SK-N-SH (cell line): ENCODE measurements around the gene GNA14. TPM values are rescaled to one million over a fixed set of nuclear protein-coding genes. Genes with fewer than 3 reads are reported as not detected.

ENCODE experiments used
- CTCF ChIA-PET: fragments of 300-600, 350-600 bp; formaldehyde crosslinking; extraction: SDS; loops from one replicate; lab custom pipeline; 2021; lab: Yijun Ruan, JAX
- POLR2A ChIA-PET: fragments of 350-600 bp; sonication (Branson Sonifier 250); formaldehyde crosslinking; extraction: SDS; loops from one replicate; lab custom pipeline; 2020; ENCODE audit warnings: antibody characterized with exemption, inconsistent platforms; lab: Yijun Ruan, JAX
- DNase-seq: peaks from one replicate; pipeline ENCODE4 v3.0.0; 2012
- H2AFZ ChIP-seq: fragments of 200-600 bp; sonication (generic); 2 replicates; pipeline ENCODE4 v1.8.1; 2016; ENCODE audit warnings: antibody characterized with exemption, mild to moderate bottlenecking, low read depth
- H3F3A ChIP-seq: fragments of 200-600 bp; sonication (generic); replicated peaks from 2 replicates; pipeline ENCODE3; 2016; ENCODE audit warnings: antibody characterized with exemption, mild to moderate bottlenecking; ENCODE audit not compliant: insufficient read depth
- H3K27ac ChIP-seq, 2 experiments: fragments of 200-500 bp in 1 of 2; fragments of 200-600 bp in 1 of 2; sonication (Bioruptor generic) in 1 of 2; sonication (generic), shearing (Covaris generic) in 1 of 2; 2 replicates each; pipeline versions ENCODE4 v1.5.1 to v1.6.1; 2014 to 2016; ENCODE audit warnings: low read depth in 2 of 2, inconsistent platforms in 1 of 2, low read length in 1 of 2, mild to moderate bottlenecking in 1 of 2, mixed read lengths in 1 of 2
- H3K27me3 ChIP-seq: fragments of 200-600 bp; sonication (generic), shearing (Covaris generic); 2 replicates; pipeline ENCODE4 v1.6.1; 2016; ENCODE audit warnings: mixed run types; ENCODE audit not compliant: insufficient read depth
- H3K36me3 ChIP-seq, 2 experiments: fragments of 200-500 bp in 1 of 2; fragments of 200-600 bp in 1 of 2; sonication (Bioruptor generic) in 1 of 2; sonication (generic) in 1 of 2; replicated peaks in 1 of 2; 2 replicates each; pipeline versions ENCODE3 to v1.5.1; 2014 to 2016; ENCODE audit warnings: low read length in 1 of 2, mild to moderate bottlenecking in 1 of 2; ENCODE audit not compliant: insufficient read depth in 2 of 2, control insufficient read depth in 1 of 2
- H3K4me1 ChIP-seq, 2 experiments: fragments of 200-500 bp in 1 of 2; fragments of 200-600 bp in 1 of 2; sonication (Bioruptor generic) in 1 of 2; sonication (generic), shearing (Covaris generic) in 1 of 2; 2 replicates each; pipeline versions ENCODE4 v1.5.1 to v1.6.1; 2014 to 2016; ENCODE audit warnings: low read depth in 1 of 2, low read length in 1 of 2, mixed run types in 1 of 2; ENCODE audit not compliant: insufficient read depth in 2 of 2, control insufficient read depth in 1 of 2
- H3K4me2 ChIP-seq: fragments of 200-600 bp; sonication (generic), shearing (Covaris generic); 2 replicates; pipeline ENCODE4 v1.6.1; 2017; ENCODE audit warnings: mixed run types
- H3K4me3 ChIP-seq, 2 experiments: fragments of 200-500 bp in 1 of 2; fragments of 200-600 bp in 1 of 2; sonication (Bioruptor generic) in 1 of 2; sonication (generic), shearing (Covaris generic) in 1 of 2; 2 replicates each; pipeline versions ENCODE4 v1.5.1 to v1.8.1; 2014 to 2016; ENCODE audit warnings: low read depth in 2 of 2, inconsistent platforms in 1 of 2, low read length in 1 of 2, mild to moderate bottlenecking in 1 of 2, mixed read lengths in 1 of 2, moderate library complexity in 1 of 2
- H3K79me2 ChIP-seq: fragments of 200-600 bp; sonication (generic); 2 replicates; pipeline ENCODE4 v1.8.1; 2017; ENCODE audit warnings: mild to moderate bottlenecking; ENCODE audit not compliant: insufficient read depth
- H3K9ac ChIP-seq: fragments of 200-600 bp; sonication (generic); 2 replicates; pipeline ENCODE4 v1.6.1; 2017; ENCODE audit warnings: mixed run types
- H3K9me2 ChIP-seq: fragments of 200-600 bp; sonication (generic); 2 replicates; pipeline ENCODE4 v1.6.1; 2017; ENCODE audit warnings: mixed run types
- H3K9me3 ChIP-seq: fragments of 200-600 bp; sonication (generic); 2 replicates; pipeline ENCODE4 v1.6.1; 2017; ENCODE audit warnings: mixed run types, mild to moderate bottlenecking, moderate library complexity
- H4K20me1 ChIP-seq: fragments of 200-600 bp; sonication (generic); 2 replicates; pipeline ENCODE4 v1.6.1; 2017; ENCODE audit warnings: mild to moderate bottlenecking, mixed run types; ENCODE audit not compliant: insufficient read depth
- EZH2phosphoT487 ChIP-seq: fragments of 200-600 bp; sonication (generic); IDR thresholded peaks from 2 replicates; pipeline ENCODE4 v1.6.1; 2017; ENCODE audit warnings: low read depth, mixed run types, mild to moderate bottlenecking, antibody characterized with exemption, moderate library complexity, borderline replicate concordance
- FOXM1 ChIP-seq: IDR thresholded peaks from 2 replicates; pipeline ENCODE4 v1.4.0; 2012; ENCODE audit warnings: low read depth, mild to moderate bottlenecking
- GABPA ChIP-seq: IDR thresholded peaks from 2 replicates; pipeline ENCODE4 v1.4.0; 2012; ENCODE audit warnings: low read depth, mild to moderate bottlenecking
- IRF3 ChIP-seq: fragments of 150-350 bp; IDR thresholded peaks from 2 replicates; pipeline ENCODE4 v1.6.1; 2016; ENCODE audit warnings: mild to moderate bottlenecking, low read depth, low read length
- MAX ChIP-seq: IDR thresholded peaks from 2 replicates; pipeline ENCODE4 v1.4.0; 2012; ENCODE audit warnings: low read depth
- MEF2A ChIP-seq: IDR thresholded peaks from 2 replicates; pipeline ENCODE4 v1.4.0; 2012; ENCODE audit warnings: low read depth, borderline replicate concordance
- MXI1 ChIP-seq: IDR thresholded peaks from 2 replicates; pipeline ENCODE4 v1.6.1; 2012; ENCODE audit warnings: mild to moderate bottlenecking, low read depth, low read length, improper control_type of control experiment
- NFIC ChIP-seq: IDR thresholded peaks from 2 replicates; pipeline ENCODE4 v1.4.0; 2012; ENCODE audit warnings: borderline replicate concordance
- RCOR1 ChIP-seq: fragments of 150-350 bp; IDR thresholded peaks from 2 replicates; pipeline ENCODE4 v1.6.1; 2017; ENCODE audit warnings: antibody characterized with exemption, low read length
- REST ChIP-seq: IDR thresholded peaks from 2 replicates; pipeline ENCODE4 v1.6.1; 2012; ENCODE audit warnings: mild to moderate bottlenecking, low read depth, low read length, moderate library complexity
- RFX5 ChIP-seq: IDR thresholded peaks from 2 replicates; pipeline ENCODE4 v1.6.1; 2012; ENCODE audit warnings: mild to moderate bottlenecking, improper control_type of control experiment, low read length
- RXRA ChIP-seq: IDR thresholded peaks from 2 replicates; pipeline ENCODE4 v1.4.0; 2012; ENCODE audit warnings: low read depth, mild to moderate bottlenecking, borderline replicate concordance
- SIN3A ChIP-seq: IDR thresholded peaks from 2 replicates; pipeline ENCODE4 v1.6.1; 2012; ENCODE audit warnings: low read depth, mild to moderate bottlenecking, low read length, moderate library complexity, borderline replicate concordance
- SMC3 ChIP-seq: IDR thresholded peaks from 2 replicates; pipeline ENCODE4 v1.6.1; 2012; ENCODE audit warnings: low read depth, low read length, improper control_type of control experiment
- TCF12 ChIP-seq: IDR thresholded peaks from 2 replicates; pipeline ENCODE4 v1.4.0; 2012
- TEAD4 ChIP-seq: IDR thresholded peaks from 2 replicates; pipeline ENCODE4 v1.4.0; 2012; ENCODE audit warnings: mild to moderate bottlenecking, borderline replicate concordance; ENCODE audit not compliant: insufficient read depth
- USF1 ChIP-seq: IDR thresholded peaks from 2 replicates; pipeline ENCODE4 v1.4.0; 2012; ENCODE audit warnings: low read depth, borderline replicate concordance
- USF2 ChIP-seq: fragments of 150-350 bp; IDR thresholded peaks from 2 replicates; pipeline ENCODE4 v1.6.1; 2017; ENCODE audit warnings: antibody characterized with exemption, low read length, low read depth, borderline replicate concordance
- ZBTB33 ChIP-seq: IDR thresholded peaks from 2 replicates; pipeline ENCODE4 v1.4.0; 2012; ENCODE audit warnings: low read depth, borderline replicate concordance
- WGBS: methylation state at CpG from one replicate; pipeline ENCODE4 v1.1.6; 2017; ENCODE audit warnings: low lambda C conversion rate; 5-methylcytosine and 5-hydroxymethylcytosine counted together
- polyA plus RNA-seq, 3 experiments: library from polyadenylated mRNA; depleted of rRNA; stranded (reverse); fragments of >200 nt; gene quantifications; 2 replicates each; pipeline ENCODE4 v1.2.3, GENCODE V29; 2012

Gene GNA14
- polyA plus RNA-seq, 1 of the 3 experiments (the other 2 are of a cell fraction) = 0.15 TPM

GRCh38 chr9:77523891-77524290, 124.2 kb downstream of the GNA14 start:
- ChIA-PET POLR2A (no interaction called here), CTCF (no interaction called here)
- H3K9me2 ChIP-seq = no peaks in the 10 kb centered on the region
- H3K9me3 ChIP-seq = no peaks in the 10 kb centered on the region
- no peaks in the 10 kb centered on the region for H3K36me3 ChIP-seq
- no peaks in the 10 kb centered on the region for H3F3A ChIP-seq
- H3K9ac ChIP-seq = no peak overlapping the region
- H4K20me1 ChIP-seq = no peaks in the 10 kb centered on the region
- TF ChIP-seq IRF3 (no peak), MEF2A (no peak), RFX5 (no peak), RXRA (no peak), MXI1 (no peak)
- no peak overlapping the region for H3K4me2 ChIP-seq
- 36% methylated on average over 2 of the region's 2 CpGs for WGBS
- H3K4me1 ChIP-seq = no peaks in the 10 kb centered on the region; a peak in 1 of 4 replicates
- H3K27ac ChIP-seq = no peak overlapping the region
- no peaks in the 10 kb centered on the region for H3K79me2 ChIP-seq
- no peaks in the 10 kb centered on the region for H3K27me3 ChIP-seq
- DNase-seq = no peak
- H2AFZ ChIP-seq = peak overlapping the region; percentile 32; the same call in 1 of the 2 replicates
- no peak overlapping the region for H3K4me3 ChIP-seq

GRCh38 chr9:77521091-77521490, 127.0 kb downstream of the GNA14 start:
- no peak overlapping the region for H3K27ac ChIP-seq
- ChIA-PET POLR2A (no interaction called here), CTCF (interaction anchor here (0.7 kb wide), 1 partner anchor 64 kb away, joined by 3 read pairs; no protein-coding TSS in a partner anchor)
- H3K4me3 ChIP-seq = no peak overlapping the region
- H3K4me1 ChIP-seq = peaks cover 0 to 3% of the 10 kb centered on the region in 2 experiments; a peak in 2 of 4 replicates
- no peaks in the 10 kb centered on the region for H3K9me3 ChIP-seq
- no peak overlapping the region for H3K4me2 ChIP-seq
- no peaks in the 10 kb centered on the region for H4K20me1 ChIP-seq
- no peaks in the 10 kb centered on the region for H3F3A ChIP-seq
- 72% methylated on average over 3 of the region's 3 CpGs for WGBS
- no peaks in the 10 kb centered on the region for H3K27me3 ChIP-seq
- no peak overlapping the region for H3K9ac ChIP-seq
- no peak overlapping the region for H2AFZ ChIP-seq
- no peaks in the 10 kb centered on the region for H3K36me3 ChIP-seq
- H3K9me2 ChIP-seq = no peaks in the 10 kb centered on the region
- DNase-seq = no peak
- H3K79me2 ChIP-seq = no peaks in the 10 kb centered on the region
- TF ChIP-seq RCOR1 = no peak
- TF ChIP-seq TCF12 = no peak
- no peak for TF ChIP-seq MEF2A
- TF ChIP-seq NFIC = no peak
- TF ChIP-seq TEAD4 = no peak
- no peak for TF ChIP-seq REST
- no peak for TF ChIP-seq MAX
- no peak for TF ChIP-seq EZH2phosphoT487
- TF ChIP-seq SIN3A = no peak
- TF ChIP-seq GABPA = no peak
- TF ChIP-seq USF2 = no peak
- no peak for TF ChIP-seq USF1
- no peak for TF ChIP-seq SMC3
- TF ChIP-seq ZBTB33 = no peak
- no peak for TF ChIP-seq FOXM1
- no peak for TF ChIP-seq RXRA
- no peak for TF ChIP-seq RFX5
